ENCODE results near the gene RHBDF2. TPM values are rescaled to one million over a fixed set of nuclear protein-coding genes. Genes with fewer than 3 reads are reported as not detected.
A peak's percentile ranks its signal among the peaks of the same experiment; 100 is the strongest.

RHBDF2 gene
- polyA plus RNA-seq, 3 donors = 36.9 to 124 (median 68.6) TPM

DNA sequence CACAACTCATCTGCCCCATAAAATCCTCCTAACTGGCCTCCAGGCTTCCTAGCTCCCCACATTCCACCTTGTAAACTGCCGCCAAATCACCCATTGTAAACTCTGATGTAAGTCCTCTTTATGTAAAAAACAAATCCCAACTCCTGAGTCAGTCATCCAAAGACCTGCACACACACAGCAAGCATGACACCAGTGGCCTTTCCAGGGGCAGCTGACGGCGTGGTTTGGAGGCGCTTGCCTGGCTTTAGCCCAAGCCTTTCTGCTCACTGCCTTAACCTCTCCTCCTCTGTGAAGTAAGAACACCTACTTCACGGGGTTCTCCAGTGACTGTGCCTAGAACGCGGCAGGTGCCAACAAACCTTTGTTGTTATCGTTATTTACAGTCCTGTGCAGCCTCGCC, 62.3 kb downstream of the RHBDF2 start:
- Histone ChIP-seq H2AFZ (ENCODE audit: insufficient read depth, low read depth, low read length, poor library complexity, severe bottlenecking) (no peak overlapping the region), H3K79me2 (ENCODE audit: insufficient read depth, low read length) (peaks cover 75% of the 10 kb centered on the region), H3K4me1 (ENCODE audit: control insufficient read depth in 1 of 2, insufficient read depth in 2 of 2, low read length in 2 of 2) (peaks cover 0 to 7% of the 10 kb centered on the region in 2 donors), H3K9me3 (replicated peaks in 1 of 2; ENCODE audit: control insufficient read depth in 1 of 2, insufficient read depth in 1 of 2, low read length in 2 of 2) (no peaks in the 10 kb centered on the region), H3K4me2 (replicated peaks; ENCODE audit: extremely low read depth, low read length, poor library complexity, severe bottlenecking) (no peak overlapping the region), H4K20me1 (ENCODE audit: insufficient read depth, low read length) (peaks cover 95% of the 10 kb centered on the region), H3K27ac (ENCODE audit: low read depth in 1 of 2, low read length in 2 of 2) (no peak overlapping the region), H3K4me3 (replicated peaks in 1 of 3; ENCODE audit: low read depth in 2 of 3, low read length in 3 of 3) (no peak overlapping the region), H3K36me3 (replicated peaks in 1 of 2; ENCODE audit: control insufficient read depth in 1 of 2, insufficient read depth in 2 of 2, low read length in 2 of 2) (no peaks in the 10 kb centered on the region), H3K27me3 (ENCODE audit: control insufficient read depth in 2 of 2, insufficient read depth in 2 of 2, low read length in 2 of 2) (no peaks in the 10 kb centered on the region), H3K9ac (ENCODE audit: insufficient read depth, low read length, poor library complexity, severe bottlenecking) (no peak overlapping the region)
- WGBS (ENCODE audit: insufficient coverage) = 92% methylated on average over 9 of the region's 9 CpGs
- H3K27me3 Mint-ChIP-seq (ENCODE audit: low read depth in 3 of 3) = peaks cover 0 to 1% (median 0%) of the 10 kb centered on the region in 3 donors
- DNase-seq = no peak
- no peak overlapping the region for H3K27ac Mint-ChIP-seq
- intact Hi-C loops (cut with micrococcal nuclease) = no loop called here
- no peak overlapping the region for H3K4me3 Mint-ChIP-seq
- no peaks in the 10 kb centered on the region for H3K9me3 Mint-ChIP-seq
- H3K4me1 Mint-ChIP-seq = peaks cover 24% of the 10 kb centered on the region
- H3K36me3 Mint-ChIP-seq = peaks cover 15 to 17% of the 10 kb centered on the region in 2 donors
- TF ChIP-seq, protein P1, sequence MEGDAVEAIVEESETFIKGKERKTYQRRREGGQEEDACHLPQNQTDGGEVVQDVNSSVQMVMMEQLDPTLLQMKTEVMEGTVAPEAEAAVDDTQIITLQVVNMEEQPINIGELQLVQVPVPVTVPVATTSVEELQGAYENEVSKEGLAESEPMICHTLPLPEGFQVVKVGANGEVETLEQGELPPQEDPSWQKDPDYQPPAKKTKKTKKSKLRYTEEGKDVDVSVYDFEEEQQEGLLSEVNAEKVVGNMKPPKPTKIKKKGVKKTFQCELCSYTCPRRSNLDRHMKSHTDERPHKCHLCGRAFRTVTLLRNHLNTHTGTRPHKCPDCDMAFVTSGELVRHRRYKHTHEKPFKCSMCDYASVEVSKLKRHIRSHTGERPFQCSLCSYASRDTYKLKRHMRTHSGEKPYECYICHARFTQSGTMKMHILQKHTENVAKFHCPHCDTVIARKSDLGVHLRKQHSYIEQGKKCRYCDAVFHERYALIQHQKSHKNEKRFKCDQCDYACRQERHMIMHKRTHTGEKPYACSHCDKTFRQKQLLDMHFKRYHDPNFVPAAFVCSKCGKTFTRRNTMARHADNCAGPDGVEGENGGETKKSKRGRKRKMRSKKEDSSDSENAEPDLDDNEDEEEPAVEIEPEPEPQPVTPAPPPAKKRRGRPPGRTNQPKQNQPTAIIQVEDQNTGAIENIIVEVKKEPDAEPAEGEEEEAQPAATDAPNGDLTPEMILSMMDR (IDR thresholded peaks at IDR 0.05) = no peak

DNA sequence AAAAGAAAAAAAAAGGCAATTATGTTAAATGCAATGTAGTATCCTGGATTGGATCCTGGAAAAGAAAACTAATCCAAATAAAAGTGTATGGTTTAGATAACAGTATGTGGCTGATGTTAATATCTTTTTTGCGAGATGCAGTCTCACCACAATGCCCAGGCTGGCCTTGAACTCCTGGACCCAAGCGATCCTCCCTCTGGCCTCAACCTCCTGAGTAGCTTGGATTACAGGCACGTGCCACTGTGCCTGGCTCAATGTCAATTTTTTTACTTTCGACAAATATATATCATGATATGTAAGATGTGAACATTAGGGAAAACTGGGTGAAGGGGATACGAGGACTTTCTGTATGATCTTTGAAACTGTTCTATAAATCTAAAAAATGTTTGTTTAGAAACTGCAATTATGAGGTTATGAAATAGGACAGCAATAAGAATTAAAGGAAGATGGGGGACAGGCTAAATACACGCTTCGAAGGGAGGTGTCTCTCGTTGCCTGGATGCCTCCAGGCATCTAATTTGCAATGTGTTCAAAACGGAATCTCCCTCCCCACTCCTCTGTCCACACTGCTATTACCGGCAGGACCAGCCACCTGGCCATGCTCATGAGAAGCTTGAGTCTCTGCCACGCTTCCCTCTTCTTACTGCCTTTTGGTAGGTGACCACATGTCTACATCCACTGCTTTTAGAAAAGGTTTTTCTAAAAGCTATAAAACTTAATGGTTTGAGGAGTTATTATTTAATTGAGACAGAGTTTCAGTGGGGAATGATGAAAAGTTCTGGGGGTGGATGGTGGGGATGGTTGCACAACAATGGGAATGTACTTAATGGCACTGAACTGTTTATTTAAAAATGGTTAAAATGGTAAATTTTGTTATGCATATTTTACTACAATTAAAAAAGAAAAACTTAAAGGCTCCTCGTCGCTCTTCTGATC, 63.5 kb downstream of the RHBDF2 start:
- H3K36me3 ChIP-seq (replicated peaks in 1 of 2; ENCODE audit: control insufficient read depth in 1 of 2, insufficient read depth in 2 of 2, low read length in 2 of 2) = no peaks in the 10 kb centered on the region
- no peak overlapping the region for H2AFZ ChIP-seq (ENCODE audit: insufficient read depth, low read depth, low read length, poor library complexity, severe bottlenecking)
- no peak overlapping the region for H3K4me3 ChIP-seq (replicated peaks in 1 of 3; ENCODE audit: low read depth in 2 of 3, low read length in 3 of 3)
- DNase-seq = no peak
- no peak overlapping the region for H3K9ac ChIP-seq (ENCODE audit: insufficient read depth, low read length, poor library complexity, severe bottlenecking)
- Mint-ChIP-seq H3K36me3 (peaks cover 15 to 17% of the 10 kb centered on the region in 2 donors), H3K9me3 (no peaks in the 10 kb centered on the region), H3K4me3 (no peak overlapping the region), H3K4me1 (peaks cover 18% of the 10 kb centered on the region), H3K27ac (peak overlapping the region in 1 of 7 donors; percentile 30), H3K27me3 (ENCODE audit: low read depth in 3 of 3) (peaks cover 0 to 1% (median 0%) of the 10 kb centered on the region in 3 donors)
- TF ChIP-seq, protein P1 (IDR thresholded peaks at IDR 0.05) = no peak
- peaks cover 93% of the 10 kb centered on the region for H4K20me1 ChIP-seq (ENCODE audit: insufficient read depth, low read length)
- no peaks in the 10 kb centered on the region for H3K9me3 ChIP-seq (replicated peaks in 1 of 2; ENCODE audit: control insufficient read depth in 1 of 2, insufficient read depth in 1 of 2, low read length in 2 of 2)
- WGBS (ENCODE audit: insufficient coverage) = 96% methylated on average over 4 of the region's 13 CpGs
- no peak overlapping the region for H3K27ac ChIP-seq (ENCODE audit: low read depth in 1 of 2, low read length in 2 of 2)
- intact Hi-C loops (cut with micrococcal nuclease) = no loop called here
- H3K4me1 ChIP-seq (ENCODE audit: control insufficient read depth in 1 of 2, insufficient read depth in 2 of 2, low read length in 2 of 2) = peaks cover 0 to 3% of the 10 kb centered on the region in 2 donors
- H3K79me2 ChIP-seq (ENCODE audit: insufficient read depth, low read length) = peaks cover 66% of the 10 kb centered on the region
- H3K4me2 ChIP-seq (replicated peaks; ENCODE audit: extremely low read depth, low read length, poor library complexity, severe bottlenecking) = no peak overlapping the region
- H3K27me3 ChIP-seq (ENCODE audit: control insufficient read depth in 2 of 2, insufficient read depth in 2 of 2, low read length in 2 of 2) = no peaks in the 10 kb centered on the region
